ENCODE measurements around the gene UBE2K.
"Not testable (repeated sequence)": the region's sequence is repeated elsewhere in the genome, so short reads cannot be mapped to it uniquely, and the experiment has no call there.

UBE2K gene

GRCh38 chr4:39813761-39814160, 115.8 kb downstream of the UBE2K start:
- not testable (repeated sequence) for DNase-seq

GRCh38 chr4:39814403-39815185, 116.7 kb downstream of the UBE2K start:
- DNase-seq: no peak

- DNase-seq: no peak
These were observed 120.7 kb downstream of the UBE2K start for GRCh38 chr4:39818646-39819045.

GRCh38 chr4:39820186-39820585, 122.2 kb downstream of the UBE2K start:
- no peak for DNase-seq

GRCh38 chr4:39821951-39822350, 124.0 kb downstream of the UBE2K start:
- DNase-seq: no peak

- no peak for DNase-seq
These were observed 124.7 kb downstream of the UBE2K start for GRCh38 chr4:39822662-39823061.

- no peak for DNase-seq
These were observed 125.3 kb downstream of the UBE2K start for GRCh38 chr4:39823191-39823590.

- DNase-seq: no peak
These were observed 127.2 kb downstream of the UBE2K start for GRCh38 chr4:39825090-39825489.

- DNase-seq: no peak
These were observed 127.8 kb downstream of the UBE2K start for GRCh38 chr4:39825741-39826231.
